ENCODE measurements around the gene BAG5. TPM values are rescaled to one million over a fixed set of nuclear protein-coding genes. Genes with fewer than 3 reads are reported as not detected.

The BAG5 gene
- total RNA-seq, 1 experiment from 2014 or later: 27.0 TPM

GRCh38 chr14:103593577-103593976 is 31.1 kb upstream of the BAG5 start:
- TF ChIP-seq, protein P1, sequence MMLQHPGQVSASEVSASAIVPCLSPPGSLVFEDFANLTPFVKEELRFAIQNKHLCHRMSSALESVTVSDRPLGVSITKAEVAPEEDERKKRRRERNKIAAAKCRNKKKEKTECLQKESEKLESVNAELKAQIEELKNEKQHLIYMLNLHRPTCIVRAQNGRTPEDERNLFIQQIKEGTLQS (IDR thresholded peaks at IDR 0.05): no peak
- TF ChIP-seq EGR1 (IDR thresholded peaks at IDR 0.05; ENCODE audit: low read depth) (no peak), POLR2AphosphoS5 (IDR thresholded peaks at IDR 0.05; ENCODE audit: low read depth, low read length) (no peak), ZFX (IDR thresholded peaks at IDR 0.05) (no peak), YY1 (IDR thresholded peaks at IDR 0.05; ENCODE audit: extremely low read depth, insufficient replicate concordance, low read depth, low read length) (no peak), EZH2 (IDR thresholded peaks at IDR 0.05) (no peak), SRF (IDR thresholded peaks at IDR 0.05; ENCODE audit: low read depth) (no peak), SP1 (IDR thresholded peaks at IDR 0.05; ENCODE audit: low read depth) (no peak)
- TF ChIP-seq, protein P2, sequence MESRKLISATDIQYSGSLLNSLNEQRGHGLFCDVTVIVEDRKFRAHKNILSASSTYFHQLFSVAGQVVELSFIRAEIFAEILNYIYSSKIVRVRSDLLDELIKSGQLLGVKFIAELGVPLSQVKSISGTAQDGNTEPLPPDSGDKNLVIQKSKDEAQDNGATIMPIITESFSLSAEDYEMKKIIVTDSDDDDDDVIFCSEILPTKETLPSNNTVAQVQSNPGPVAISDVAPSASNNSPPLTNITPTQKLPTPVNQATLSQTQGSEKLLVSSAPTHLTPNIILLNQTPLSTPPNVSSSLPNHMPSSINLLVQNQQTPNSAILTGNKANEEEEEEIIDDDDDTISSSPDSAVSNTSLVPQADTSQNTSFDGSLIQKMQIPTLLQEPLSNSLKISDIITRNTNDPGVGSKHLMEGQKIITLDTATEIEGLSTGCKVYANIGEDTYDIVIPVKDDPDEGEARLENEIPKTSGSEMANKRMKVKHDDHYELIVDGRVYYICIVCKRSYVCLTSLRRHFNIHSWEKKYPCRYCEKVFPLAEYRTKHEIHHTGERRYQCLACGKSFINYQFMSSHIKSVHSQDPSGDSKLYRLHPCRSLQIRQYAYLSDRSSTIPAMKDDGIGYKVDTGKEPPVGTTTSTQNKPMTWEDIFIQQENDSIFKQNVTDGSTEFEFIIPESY (IDR thresholded peaks at IDR 0.05; ENCODE audit: extremely low read depth, insufficient replicate concordance, low read length): no peak
- TF ChIP-seq, protein P3, sequence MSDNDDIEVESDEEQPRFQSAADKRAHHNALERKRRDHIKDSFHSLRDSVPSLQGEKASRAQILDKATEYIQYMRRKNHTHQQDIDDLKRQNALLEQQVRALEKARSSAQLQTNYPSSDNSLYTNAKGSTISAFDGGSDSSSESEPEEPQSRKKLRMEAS (IDR thresholded peaks at IDR 0.05): no peak
- Histone ChIP-seq H3K4me2 (ENCODE audit: low read length) (no peak overlapping the region), H2AFZ (ENCODE audit: low read depth, low read length, poor library complexity, severe bottlenecking) (no peak overlapping the region), H3K9me2 (ENCODE audit: insufficient read depth) (no peaks in the 10 kb centered on the region), H4K20me1 (ENCODE audit: insufficient read depth) (no peaks in the 10 kb centered on the region), H3K4me1 (ENCODE audit: control insufficient read depth in 1 of 2, insufficient read depth in 2 of 2, low read length in 2 of 2) (peaks cover 12 to 13% of the 10 kb centered on the region in 2 experiments), H3K27me3 (ENCODE audit: insufficient read depth, low read length) (no peaks in the 10 kb centered on the region), H3K9ac (ENCODE audit: low read length) (no peak overlapping the region), H3K79me2 (ENCODE audit: insufficient read depth, low read length) (no peaks in the 10 kb centered on the region), H3K36me3 (ENCODE audit: control insufficient read depth in 1 of 2, insufficient read depth in 2 of 2, low read length in 2 of 2) (no peaks in the 10 kb centered on the region), H3K9me3 (ENCODE audit: control insufficient read depth in 1 of 2, insufficient read depth in 1 of 2, low read depth in 1 of 2, low read length in 2 of 2) (no peaks in the 10 kb centered on the region), H3K27ac (ENCODE audit: low read depth, low read length) (no peak overlapping the region), H3K4me3 (replicated peaks in 1 of 2; ENCODE audit: low read depth in 1 of 2, low read length in 2 of 2) (no peak overlapping the region)
- DNase-seq (ENCODE audit: low read depth, low spot score) (no peak), ATAC-seq (no peak)
- CTCF ChIA-PET: no interaction called here
- POLR2A ChIA-PET: interaction anchor here (0.7 kb wide), 1 partner anchor 437 kb away, joined by 3 read pairs; no protein-coding TSS in a partner anchor
- BruUV-seq (replicated peaks): no TSS peak
- RAD21 ChIA-PET (ENCODE audit: low non-redundant PET in 1 of 2, low total read pairs in 2 of 2, uncharacterized antibody in 2 of 2, unreplicated experiment in 2 of 2): no interaction called here
- intact Hi-C loops (cut with micrococcal nuclease): no loop called here
